Gastroesophageal sphincter (tissue), 4 donors: Measurements from ENCODE around the gene SDC3. TPM values are rescaled to one million over a fixed set of nuclear protein-coding genes. Genes with fewer than 3 reads are reported as not detected.
A peak's percentile ranks its signal among the peaks of the same experiment; 100 is the strongest.

Experiments used
- ATAC-seq: fragments of 150-250 bp; one replicate; pipeline ENCODE4 v1.9.1; 2016; ENCODE audit warnings: mild to moderate bottlenecking, moderate library complexity
- H3K27ac ChIP-seq, 4 donors: fragments of 200-600 bp; sonication (generic) in 3 of 4; 1 replicate in 3 of 4; 2 replicates in 1 of 4; pipeline ENCODE4 v1.5.1; 2016 to 2019
- H3K27me3 ChIP-seq: fragments of 200-600 bp; sonication (generic); one replicate; pipeline ENCODE4 v1.5.1; 2019
- H3K36me3 ChIP-seq, 2 donors: fragments of 200-600 bp; sonication (generic); one replicate each; pipeline ENCODE4 v1.5.1; 2019; ENCODE audit warnings: control low read depth in 1 of 2
- H3K4me1 ChIP-seq, 3 donors: fragments of 200-600 bp; sonication (generic); 1 replicate in 2 of 3; 2 replicates in 1 of 3; pipeline ENCODE4 v1.5.1; 2016 to 2019; ENCODE audit warnings: control low read depth in 2 of 3
- H3K4me3 ChIP-seq, 2 donors: fragments of 200-600 bp; sonication (generic); one replicate each; pipeline ENCODE4 v1.5.1; 2019; ENCODE audit warnings: mild to moderate bottlenecking in 1 of 2, moderate library complexity in 1 of 2
- H3K9me3 ChIP-seq, 3 donors: fragments of 200-600 bp; sonication (generic); one replicate each; pipeline ENCODE4 v1.5.1; 2017 to 2019; ENCODE audit warnings: control low read depth in 2 of 3
- CTCF ChIP-seq, 4 experiments: fragments of 200-600 bp in 2 of 4; fragments of 450-650 bp in 2 of 4; sonication (generic) in 1 of 4; IDR thresholded peaks; one replicate each; pipeline ENCODE4 v1.5.1; 2017 to 2019; ENCODE audit warnings: antibody characterized with exemption in 4 of 4, mild to moderate bottlenecking in 2 of 4, moderate library complexity in 2 of 4
- EP300 ChIP-seq: sonication (generic); formaldehyde crosslinking; IDR thresholded peaks from one replicate; pipeline ENCODE4 v1.6.1; 2017; ENCODE audit warnings: antibody characterized with exemption, mild to moderate bottlenecking
- POLR2A ChIP-seq, 2 donors: fragments of 450-650 bp; IDR thresholded peaks; one replicate each; pipeline ENCODE4 v1.6.1; 2017; ENCODE audit warnings: antibody characterized with exemption in 2 of 2, mild to moderate bottlenecking in 2 of 2, moderate library complexity in 1 of 2
- POLR2AphosphoS5 ChIP-seq: sonication (generic); formaldehyde crosslinking; IDR thresholded peaks from one replicate; pipeline ENCODE4 v1.6.1; 2017; ENCODE audit warnings: antibody characterized with exemption
- WGBS, 2 donors: methylation state at CpG; one replicate each; pipeline ENCODE4 v1.1.5; 2018; ENCODE audit warnings: low coverage in 1 of 2; 5-methylcytosine and 5-hydroxymethylcytosine counted together
- total RNA-seq, 4 donors: library from RNA; depleted of rRNA; stranded (reverse); fragments of >200 nt; gene quantifications; one replicate each; pipeline ENCODE4 v1.1.0, GENCODE V29; 2016

Gene SDC3
- total RNA-seq, 4 donors from 2014 or later, result 45.1 to 112 (median 52.6) TPM

- Histone ChIP-seq H3K4me3 (no peak overlapping the region), H3K36me3 (peaks cover 0 to 33% of the 10 kb centered on the region in 2 donors), H3K27me3 (no peaks in the 10 kb centered on the region), H3K9me3 (no peaks in the 10 kb centered on the region), H3K4me1 (peaks cover 0 to 20% (median 0%) of the 10 kb centered on the region in 3 donors), H3K27ac (peak overlapping the region in 1 of 4 donors; percentile 27)
- ATAC-seq, result peak; percentile 66
- TF ChIP-seq POLR2AphosphoS5 (no peak), EP300 (no peak), CTCF (IDR thresholded peaks at IDR 0.05) (peak; percentile 52 to 74 (median 65)), POLR2A (IDR thresholded peaks at IDR 0.05) (no peak)
- 27 to 82% methylated on average over 3 to 4 of the region's 6 CpGs for WGBS, 2 donors
These were observed 20.8 kb upstream of the SDC3 start for GRCh38 chr1:30929135-30929889.

- no peaks in the 10 kb centered on the region for H3K9me3 ChIP-seq
- ATAC-seq, result no peak
- no peak overlapping the region for H3K4me3 ChIP-seq
- no peak for TF ChIP-seq CTCF (IDR thresholded peaks at IDR 0.05)
- TF ChIP-seq POLR2AphosphoS5, result no peak
- no peak for TF ChIP-seq POLR2A (IDR thresholded peaks at IDR 0.05)
- no peak for TF ChIP-seq EP300
- H3K27ac ChIP-seq, result no peak overlapping the region
- peaks cover 0 to 28% of the 10 kb centered on the region in 2 donors for H3K36me3 ChIP-seq
- no peaks in the 10 kb centered on the region for H3K27me3 ChIP-seq
- H3K4me1 ChIP-seq, result peaks cover 0 to 14% (median 0%) of the 10 kb centered on the region in 3 donors
- WGBS, 2 donors, result 96% methylated on average over 2 of the region's 2 CpGs; no CpG with 5 or more reads in 1 of the 2 donors
These were observed 20.2 kb upstream of the SDC3 start for GRCh38 chr1:30928789-30929134.

GRCh38 chr1:30928171-30928570 lies 19.6 kb upstream of the SDC3 start:
- WGBS, 2 donors, result 77 to 85% methylated on average over 7 of the region's 7 CpGs
- H3K4me1 ChIP-seq, result peaks cover 0 to 10% (median 0%) of the 10 kb centered on the region in 3 donors
- no peak overlapping the region for H3K4me3 ChIP-seq
- no peak overlapping the region for H3K27ac ChIP-seq
- H3K27me3 ChIP-seq, result no peaks in the 10 kb centered on the region
- no peaks in the 10 kb centered on the region for H3K9me3 ChIP-seq
- TF ChIP-seq CTCF (IDR thresholded peaks at IDR 0.05) (no peak), POLR2AphosphoS5 (no peak), EP300 (no peak), POLR2A (IDR thresholded peaks at IDR 0.05) (no peak)
- peaks cover 0 to 22% of the 10 kb centered on the region in 2 donors for H3K36me3 ChIP-seq
- ATAC-seq, result no peak

- no peak for ATAC-seq
- Histone ChIP-seq H3K9me3 (no peaks in the 10 kb centered on the region), H3K4me3 (no peak overlapping the region), H3K36me3 (peaks cover 0 to 15% of the 10 kb centered on the region in 2 donors), H3K27ac (no peak overlapping the region), H3K27me3 (no peaks in the 10 kb centered on the region), H3K4me1 (peaks cover 0 to 10% (median 0%) of the 10 kb centered on the region in 3 donors)
- TF ChIP-seq POLR2A (IDR thresholded peaks at IDR 0.05) (no peak), CTCF (IDR thresholded peaks at IDR 0.05) (no peak), EP300 (no peak), POLR2AphosphoS5 (no peak)
- WGBS, 2 donors, result 86 to 90% methylated on average over 3 of the region's 3 CpGs
These were observed 18.9 kb upstream of the SDC3 start for GRCh38 chr1:30927448-30927847.

- Histone ChIP-seq H3K9me3 (no peaks in the 10 kb centered on the region), H3K4me3 (no peak overlapping the region), H3K36me3 (no peaks in the 10 kb centered on the region), H3K27me3 (no peaks in the 10 kb centered on the region), H3K27ac (no peak overlapping the region), H3K4me1 (no peaks in the 10 kb centered on the region)
- TF ChIP-seq POLR2AphosphoS5, result no peak
- no peak for TF ChIP-seq POLR2A (IDR thresholded peaks at IDR 0.05)
- no peak for TF ChIP-seq CTCF (IDR thresholded peaks at IDR 0.05)
- no peak for TF ChIP-seq EP300
- ATAC-seq, result no peak
- WGBS, 2 donors, result 67% methylated on average over 1 of the region's 1 CpG; no CpG with 5 or more reads in 1 of the 2 donors
These were observed 15.0 kb upstream of the SDC3 start for GRCh38 chr1:30923597-30923996.
